ENCODE results near the gene C18orf32.
"Not testable (repeated sequence)": the region's sequence is repeated elsewhere in the genome, so short reads cannot be mapped to it uniquely, and the experiment has no call there.

The C18orf32 gene

GRCh38 chr18:49479381-49480137 is 7.5 kb downstream of the C18orf32 start:
- no peak for TF ChIP-seq CTCF (conservative IDR thresholded peaks at IDR 0.05; ENCODE audit: low read length)
- no peak overlapping the region for H3K4me3 ChIP-seq (ENCODE audit: low read length)
- DNase-seq (ENCODE audit: low read depth) = no peak

- H3K4me3 ChIP-seq (ENCODE audit: low read length) = no peak overlapping the region
- peak; percentile 80 for DNase-seq (ENCODE audit: low read depth)
- TF ChIP-seq CTCF (conservative IDR thresholded peaks at IDR 0.05; ENCODE audit: low read length) = no peak
Observed at GRCh38 chr18:49476664-49477411, 10.2 kb downstream of the C18orf32 start.

- H3K4me3 ChIP-seq (ENCODE audit: low read length); DNase-seq (ENCODE audit: low read depth): not testable (repeated sequence)
Observed at GRCh38 chr18:49474935-49475334, 12.1 kb downstream of the C18orf32 start.

- no peak overlapping the region for H3K4me3 ChIP-seq (ENCODE audit: low read length)
- TF ChIP-seq CTCF (conservative IDR thresholded peaks at IDR 0.05; ENCODE audit: low read length) = no peak
- DNase-seq (ENCODE audit: low read depth) = no peak
Observed at GRCh38 chr18:49473721-49474120, 13.3 kb downstream of the C18orf32 start.

- H3K4me3 ChIP-seq (ENCODE audit: low read length) = no peak overlapping the region
- no peak for DNase-seq (ENCODE audit: low read depth)
- TF ChIP-seq CTCF (conservative IDR thresholded peaks at IDR 0.05; ENCODE audit: low read length) = no peak
Observed at GRCh38 chr18:49472459-49472858, 14.6 kb downstream of the C18orf32 start.

GRCh38 chr18:49471532-49471931 is 15.5 kb downstream of the C18orf32 start:
- no peak for DNase-seq (ENCODE audit: low read depth)

GRCh38 chr18:49467599-49467998 is 19.4 kb downstream of the C18orf32 start:
- TF ChIP-seq CTCF (conservative IDR thresholded peaks at IDR 0.05; ENCODE audit: low read length) = no peak
- no peak for DNase-seq (ENCODE audit: low read depth)

More at GRCh38 chr18:49471532-49471931, 15.5 kb downstream of the C18orf32 start:
- no peak for TF ChIP-seq CTCF (conservative IDR thresholded peaks at IDR 0.05; ENCODE audit: low read length)
- H3K4me3 ChIP-seq (ENCODE audit: low read length) = no peak overlapping the region

More at GRCh38 chr18:49467599-49467998, 19.4 kb downstream of the C18orf32 start:
- H3K4me3 ChIP-seq (ENCODE audit: low read length) = no peak overlapping the region
